Astrocyte of the hippocampus (primary cell): ENCODE results near the gene IL17RC.

ENCODE experiments used
- DNase-seq: peaks from one replicate; pipeline ENCODE4 v3.0.0; 2011; ENCODE audit warnings: low read depth, low spot score

The IL17RC gene

DNA sequence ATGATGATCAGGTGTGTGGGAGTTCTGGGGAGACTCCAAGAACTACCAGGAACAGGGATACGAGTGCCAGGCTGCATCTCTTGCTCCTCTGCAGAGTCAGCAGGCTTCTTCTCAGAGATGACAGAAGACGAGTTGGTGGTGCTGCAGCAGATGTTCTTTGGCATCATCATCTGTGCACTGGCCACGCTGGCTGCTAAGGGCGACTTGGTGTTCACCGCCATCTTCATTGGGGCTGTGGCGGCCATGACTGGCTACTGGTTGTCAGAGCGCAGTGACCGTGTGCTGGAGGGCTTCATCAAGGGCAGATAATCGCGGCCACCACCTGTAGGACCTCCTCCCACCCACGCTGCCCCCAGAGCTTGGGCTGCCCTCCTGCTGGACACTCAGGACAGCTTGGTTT is 27.4 kb downstream of the IL17RC start:
- DNase-seq = no peak

GRCh38 chr3:9945358-9945757 is 28.5 kb downstream of the IL17RC start:
- no peak for DNase-seq

DNA sequence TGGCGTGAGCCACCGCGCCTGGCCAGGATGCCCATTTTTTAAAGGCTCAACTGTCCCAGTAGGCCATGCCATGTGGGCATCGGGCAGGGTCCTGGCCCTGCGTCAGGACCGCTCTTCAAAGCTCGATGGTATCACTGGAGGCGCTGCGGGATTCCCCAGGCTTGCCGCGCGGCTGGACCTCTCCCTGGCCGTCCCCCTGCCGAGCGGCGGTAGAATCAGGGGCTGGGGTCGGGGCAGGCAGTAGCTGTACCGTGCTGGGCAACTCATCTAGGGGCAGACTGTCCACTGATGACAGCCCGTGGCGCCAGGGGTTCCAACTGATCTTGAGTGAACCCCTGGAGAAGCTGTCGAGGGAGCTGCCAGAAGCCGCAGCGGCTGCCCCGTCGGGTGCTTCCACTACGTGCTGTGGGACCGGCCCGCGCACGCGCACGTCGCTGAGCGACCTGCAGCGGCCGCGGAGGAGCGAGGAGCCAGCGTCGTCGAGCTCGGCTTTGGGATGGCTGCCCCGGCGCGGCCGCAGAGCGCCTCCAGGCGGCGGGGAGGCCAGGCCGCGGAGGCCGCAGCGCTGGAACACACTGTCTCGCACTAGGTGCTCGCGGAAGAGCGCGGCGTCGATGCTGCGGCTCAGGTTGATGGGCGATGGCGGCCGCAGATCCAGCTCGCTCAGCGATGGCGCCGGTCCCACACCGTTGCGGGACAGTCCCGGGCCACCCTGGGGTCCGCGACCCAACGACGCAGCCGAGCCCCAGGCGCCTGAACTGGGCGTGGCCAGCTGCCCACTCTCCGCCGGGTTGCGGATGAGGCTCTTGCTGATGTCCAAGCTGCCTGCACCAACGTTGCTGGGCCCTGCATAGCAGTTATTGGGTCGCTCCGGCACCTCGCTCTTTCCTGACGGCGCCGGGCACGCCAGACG is 29.5 kb downstream of the IL17RC start:
- peak; percentile 97 for DNase-seq

- peak; percentile 88 for DNase-seq
Measured at GRCh38 chr3:9947025-9947995, 30.4 kb downstream of the IL17RC start.

- no peak for DNase-seq
Measured at GRCh38 chr3:9948586-9948985, 31.7 kb downstream of the IL17RC start.

- no peak for DNase-seq
Measured at GRCh38 chr3:9949115-9949514, 32.2 kb downstream of the IL17RC start.

- no peak for DNase-seq
Measured at GRCh38 chr3:9949626-9950025, 32.7 kb downstream of the IL17RC start.

- no peak for DNase-seq
Measured at GRCh38 chr3:9951126-9951525, 34.2 kb downstream of the IL17RC start.

DNA sequence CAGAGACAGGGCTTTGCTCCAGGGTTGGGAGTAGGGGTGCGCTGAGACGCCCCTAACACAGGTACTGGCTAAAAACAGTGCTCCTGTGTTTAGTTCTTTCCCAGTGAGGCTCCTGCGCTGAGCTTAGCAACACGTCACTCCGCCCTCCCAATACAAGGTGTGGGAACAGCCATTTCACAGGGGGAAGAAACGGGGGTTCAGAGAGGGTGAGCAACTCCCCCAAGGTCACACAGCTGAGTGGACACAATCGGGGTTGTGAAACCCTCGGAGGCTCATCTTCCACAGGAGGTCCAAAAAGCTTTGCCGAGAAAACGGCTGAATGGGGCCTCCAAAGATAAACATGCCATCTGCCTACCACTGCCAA is 34.7 kb downstream of the IL17RC start:
- DNase-seq = no peak

DNA sequence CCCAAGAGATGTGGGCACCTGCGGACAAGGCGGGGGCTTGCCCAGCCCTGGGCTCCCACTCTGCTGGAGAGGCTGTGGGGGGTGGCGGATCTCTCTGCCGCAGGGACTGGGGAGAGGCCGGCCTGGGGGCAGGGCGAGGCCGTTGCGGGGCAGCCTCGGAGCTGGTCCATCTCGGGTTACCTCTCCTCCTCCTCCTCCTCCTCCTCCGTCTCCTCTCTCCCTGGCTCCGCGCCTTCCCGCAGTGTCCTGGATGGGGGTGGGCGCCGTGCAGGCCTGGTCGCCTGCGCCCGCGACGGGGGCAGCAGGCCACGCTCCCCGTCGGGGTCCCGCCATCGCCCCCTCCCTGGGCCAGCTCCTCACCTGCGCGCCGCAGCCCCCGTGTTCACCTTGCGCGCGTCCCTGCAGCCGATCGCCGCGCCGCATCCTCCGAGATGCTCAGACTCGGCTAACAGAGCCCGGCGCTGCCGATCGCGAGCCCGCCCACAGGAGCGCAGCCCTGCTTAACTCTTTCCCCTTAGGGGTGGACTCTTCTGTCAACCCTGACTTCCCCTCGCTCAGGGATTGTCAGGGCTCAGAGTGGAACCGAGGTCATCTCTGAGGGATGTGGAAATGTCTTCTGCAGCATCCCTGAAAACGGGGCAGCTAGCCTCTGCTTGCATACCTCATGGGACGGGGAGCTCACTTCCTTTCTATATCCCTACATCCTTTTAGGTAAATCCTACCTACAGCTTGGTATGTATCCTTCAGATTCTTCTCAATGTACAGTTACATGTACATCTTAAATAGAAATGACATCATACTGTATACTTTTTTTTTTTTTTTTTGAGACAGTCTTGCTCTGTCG is 35.3 kb downstream of the IL17RC start, which contains the start of gene PRRT3:
Gene PRRT3 (minus strand): TSS at position 447 of the 844 bp plus-strand sequence. CDS start 2,293 bp downstream, outside the sequence.
- peak; percentile 77 for DNase-seq

DNA sequence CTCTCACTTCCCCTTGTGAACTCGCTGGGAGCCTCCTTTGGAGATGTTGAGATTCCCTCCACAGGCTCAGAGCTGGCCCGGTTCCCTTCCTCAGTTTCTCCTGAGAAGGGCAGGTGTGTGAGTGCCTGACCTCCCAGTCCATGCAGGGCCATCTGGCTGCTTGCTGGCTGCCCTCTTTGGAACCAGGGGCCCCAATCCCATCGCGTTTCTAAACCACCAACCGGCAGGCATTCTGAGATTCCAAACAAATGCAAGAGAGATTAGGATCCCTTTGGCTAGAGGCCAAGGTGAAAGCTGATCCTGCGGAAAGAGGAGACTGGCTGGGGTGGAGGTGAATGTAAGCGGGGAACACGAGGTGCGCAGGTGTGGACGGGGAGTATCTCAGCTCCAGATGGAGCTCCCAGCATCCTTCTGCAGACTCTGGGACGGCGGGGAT is 38.2 kb downstream of the IL17RC start:
- peak; percentile 32 for DNase-seq

DNA sequence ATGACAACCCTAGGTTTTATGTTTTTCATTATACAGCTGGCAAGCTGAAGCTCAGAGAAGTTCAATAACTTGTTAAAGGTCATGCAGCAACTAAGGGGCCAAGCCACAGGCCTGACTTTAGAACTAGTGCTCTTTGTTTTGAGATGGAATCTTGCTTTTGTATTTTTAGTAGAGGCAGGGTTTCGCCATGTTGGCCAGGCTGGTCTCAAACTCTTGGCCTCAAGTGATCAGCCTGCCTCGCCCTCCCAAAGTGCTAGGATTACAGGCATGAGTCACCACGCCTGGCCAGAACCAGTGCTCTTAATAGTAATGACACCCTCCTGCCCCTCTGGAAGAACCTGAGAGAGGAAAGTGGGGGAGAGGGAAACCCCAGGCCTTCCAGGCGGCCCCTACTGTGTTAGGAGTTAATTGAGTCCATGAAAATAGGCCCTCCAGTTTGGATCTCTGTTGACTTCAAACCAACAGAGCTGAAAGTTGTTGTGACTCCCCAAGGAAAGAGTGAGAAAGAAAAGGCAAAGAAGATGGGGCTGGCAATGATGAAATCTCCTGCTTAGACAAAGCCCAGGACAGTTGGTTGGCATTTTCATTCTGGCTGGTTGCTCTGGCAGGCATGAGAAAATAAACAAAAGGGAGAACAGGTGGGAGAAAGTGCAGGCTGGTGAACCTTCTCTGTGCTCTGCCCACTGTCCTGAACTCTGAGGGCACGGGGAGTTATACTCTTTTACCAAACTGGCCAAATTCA is 38.9 kb downstream of the IL17RC start:
- DNase-seq = no peak

- DNase-seq = peak; percentile 26
Measured at GRCh38 chr3:9957214-9957613, 40.3 kb downstream of the IL17RC start.

DNA sequence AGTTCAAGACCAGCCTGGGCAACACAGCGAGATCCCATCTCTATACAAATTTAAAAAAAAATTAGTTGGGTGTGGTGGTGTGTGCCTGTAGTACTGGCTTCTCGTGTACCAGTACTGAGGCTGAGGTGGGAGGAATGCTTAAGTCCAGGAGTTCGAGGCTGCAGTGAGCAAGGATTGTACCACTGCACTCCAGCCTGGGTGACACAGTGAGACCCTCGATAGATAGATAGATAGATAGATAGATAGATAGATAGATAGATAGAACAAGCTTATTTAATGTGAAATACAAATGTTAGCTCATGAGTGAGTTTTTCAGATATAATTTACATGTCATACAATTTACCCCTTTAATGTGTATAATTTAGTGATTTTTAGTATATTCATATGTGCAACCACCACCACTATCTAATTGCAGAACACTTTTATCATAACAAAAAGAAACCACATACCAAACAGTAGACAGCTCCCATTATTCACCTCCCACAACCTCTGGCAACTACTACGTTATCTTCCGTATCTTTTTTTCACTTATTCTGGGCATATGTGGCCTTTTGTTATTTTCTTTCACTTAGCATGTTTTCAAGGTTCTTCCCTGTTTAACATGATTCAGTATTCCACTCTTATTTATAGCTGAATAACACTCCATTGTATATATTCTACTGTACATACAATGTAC is 48.4 kb downstream of the IL17RC start:
- no peak for DNase-seq

- no peak for DNase-seq
Measured at GRCh38 chr3:9966841-9967240, 49.9 kb downstream of the IL17RC start.

GRCh38 chr3:9969632-9970019 is 52.7 kb downstream of the IL17RC start:
- no peak for DNase-seq

DNA sequence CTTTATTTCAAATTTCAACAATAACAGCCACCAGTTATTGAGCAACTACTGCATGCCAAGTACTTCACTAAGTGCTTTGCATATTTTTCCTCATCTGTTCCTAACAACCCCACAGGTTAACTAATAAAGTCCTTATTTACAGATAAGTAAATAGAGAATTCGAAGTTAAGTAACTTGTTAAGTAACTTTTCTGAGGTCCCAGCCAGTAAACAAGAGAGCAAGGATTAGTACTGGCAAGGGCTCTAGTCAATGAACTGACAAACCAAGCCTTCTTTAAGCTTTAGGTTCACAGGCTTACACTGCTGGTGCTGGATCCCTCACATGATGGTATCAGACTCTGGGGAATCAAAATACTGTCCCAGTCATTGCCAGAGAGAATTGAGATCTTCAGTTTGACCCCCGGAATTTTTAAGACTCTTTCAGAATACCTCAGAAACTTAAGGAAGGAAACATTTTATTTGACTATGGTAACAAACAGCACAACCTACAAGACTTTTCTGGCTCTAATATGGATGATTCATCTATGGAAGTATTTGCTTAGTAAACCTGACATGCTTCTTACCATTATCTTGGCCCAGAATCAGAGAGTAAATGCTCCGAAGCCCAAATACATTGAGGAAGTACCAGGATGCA is 53.2 kb downstream of the IL17RC start:
- peak; percentile 72 for DNase-seq

- DNase-seq = peak; percentile 95
Measured at GRCh38 chr3:9976721-9977709, 60.1 kb downstream of the IL17RC start.
